GM18508 (cell line): ENCODE results near the gene GRIA4.

Experiments
- ATAC-seq: cut with Tn5 transposase; IDR thresholded peaks from one replicate; pipeline ENCODE4 v1.9.1; 2021; ENCODE audit warnings: moderate number of reproducible peaks; ENCODE audit not compliant: insufficient read depth, unreplicated experiment

GRIA4 gene

DNA sequence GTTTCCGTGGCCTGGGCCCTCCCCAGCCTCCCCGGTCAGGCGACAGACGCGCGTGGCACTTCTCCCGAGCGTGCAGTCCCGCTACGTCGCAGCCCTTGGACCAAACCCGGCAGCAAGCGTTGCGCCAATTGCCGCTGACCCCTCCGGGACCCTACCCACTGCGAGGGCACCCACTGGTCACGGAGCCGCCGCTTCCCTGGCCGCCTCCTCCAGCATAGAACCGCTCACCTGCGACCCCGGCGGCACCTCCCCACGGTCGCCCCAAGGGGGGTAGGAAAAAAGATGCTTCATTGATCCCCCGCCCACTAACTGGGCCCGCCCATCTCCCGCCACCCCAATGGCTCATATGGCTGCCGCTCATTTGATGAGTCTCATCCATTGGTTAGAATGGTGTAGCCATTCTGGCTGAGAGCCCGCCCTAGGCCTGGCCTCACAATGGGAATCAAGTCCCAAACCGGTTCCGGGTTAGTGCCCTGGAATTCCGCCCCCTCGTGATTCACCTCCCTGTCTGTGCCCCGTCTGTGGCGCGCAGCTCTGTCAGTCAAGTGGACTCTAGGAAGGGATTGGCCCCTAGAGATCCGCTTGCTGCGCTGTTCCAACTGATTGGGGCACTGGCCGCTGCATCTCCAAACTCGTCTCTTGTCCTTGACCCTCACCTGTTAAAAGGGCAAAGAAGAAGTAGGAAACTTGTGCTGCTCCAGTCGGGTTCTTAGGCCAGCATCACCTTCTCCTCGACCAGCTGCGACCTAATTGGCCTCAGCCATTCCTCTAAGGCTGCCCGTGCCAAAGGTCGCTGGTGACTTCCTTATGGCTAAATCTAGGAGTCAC, 412.3 kb downstream of the GRIA4 start, which contains the start of gene MSANTD4:
Gene MSANTD4, minus strand, starts transcription at position 274 of the 828 bp plus-strand sequence. CDS start 11,323 bp downstream, outside the sequence.
- ATAC-seq, result peak; percentile 98

DNA sequence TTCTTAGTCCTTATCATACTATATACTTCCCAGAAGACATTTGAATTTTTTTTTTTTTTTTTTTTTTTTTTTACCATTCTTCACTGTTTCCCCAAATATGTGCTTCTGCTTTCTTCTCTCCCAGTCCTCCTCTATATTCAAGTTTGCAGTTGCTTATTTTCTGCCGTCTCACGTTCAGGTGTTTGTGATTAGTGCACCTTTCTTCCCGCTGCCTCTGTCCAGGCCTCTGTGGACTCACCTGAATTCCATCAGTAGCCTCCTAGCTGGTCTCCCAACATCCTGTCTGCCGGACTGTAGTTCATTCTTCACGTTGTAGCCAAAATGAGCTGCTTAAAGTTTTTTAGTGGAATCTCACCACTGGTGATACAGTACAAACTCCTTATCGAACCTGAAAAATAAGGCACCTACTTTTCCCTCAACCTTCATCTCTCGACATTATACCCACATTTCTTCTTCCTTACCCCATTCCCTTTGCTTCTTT, 413.0 kb downstream of the GRIA4 start:
- no peak for ATAC-seq

DNA sequence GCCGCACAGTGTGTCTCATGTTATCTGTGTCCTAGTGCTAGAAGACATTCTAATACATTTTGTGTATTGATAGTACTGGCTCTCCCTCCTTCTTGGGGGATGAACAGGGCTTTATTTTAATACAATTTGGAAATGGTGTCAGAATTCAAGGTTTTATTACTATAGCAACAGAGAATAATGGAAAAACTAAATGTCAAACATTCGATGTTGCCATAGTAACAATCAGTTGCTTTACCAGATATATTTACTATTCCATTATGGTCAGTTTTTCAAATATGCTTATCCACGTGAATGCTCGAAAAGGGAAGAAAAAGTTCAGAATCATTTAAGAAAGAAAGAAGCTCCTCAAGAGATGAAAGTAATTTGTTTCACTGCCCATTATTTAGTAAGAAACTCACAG, 420.7 kb downstream of the GRIA4 start:
- no peak for ATAC-seq

DNA sequence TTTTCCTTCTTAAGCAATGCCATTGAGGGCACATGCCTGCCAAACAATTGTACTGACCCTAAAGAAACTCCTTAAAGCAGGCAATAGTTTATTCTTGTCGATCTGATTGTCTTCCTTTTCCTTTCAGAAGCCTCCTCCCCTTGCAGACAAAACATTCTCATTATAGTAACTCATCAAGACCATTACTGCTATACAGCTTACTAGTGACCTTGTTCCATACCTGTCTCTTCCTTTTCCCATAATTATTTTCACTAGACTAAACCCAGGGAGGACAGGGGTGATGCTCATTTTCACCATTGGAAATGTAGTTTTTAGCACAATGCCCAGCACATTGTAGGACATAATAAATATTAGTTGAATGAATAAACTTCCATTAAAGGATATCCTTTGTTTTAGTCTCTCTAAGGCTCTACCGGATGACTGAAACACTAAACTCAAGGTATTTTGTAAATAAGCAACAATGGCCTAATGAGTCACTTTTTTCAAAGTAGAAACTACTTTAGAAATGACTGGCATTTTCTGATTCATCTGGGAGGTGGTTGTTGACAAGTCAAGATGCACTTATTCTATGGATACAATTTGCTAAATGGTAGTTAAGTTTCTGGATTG, 421.4 kb downstream of the GRIA4 start:
- ATAC-seq, result no peak
